ENCODE results near the gene CMTM4. TPM values are rescaled to one million over a fixed set of nuclear protein-coding genes. Genes with fewer than 3 reads are reported as not detected.

Gene CMTM4
- 14.8 and 16.7 TPM in 2 replicates for polyA plus RNA-seq (2014; cell fraction: cytosol; rRNA removed)
- polyA plus RNA-seq (2014; cell fraction: nucleus; rRNA removed), result 14.9 and 19.3 TPM in 2 replicates

- DNase-seq (ENCODE audit: low spot score), result peak; percentile 69
Measured at GRCh38 chr16:66696669-66697630, at the start of gene CMTM4. TSS of gene CMTM4 (minus strand) at chr16:66696743. CDS start at chr16:66696525, 218 bp downstream.

- DNase-seq (ENCODE audit: low spot score), result no peak
Measured at GRCh38 chr16:66746048-66746447, 49.5 kb upstream of the CMTM4 start.

- DNase-seq (ENCODE audit: low spot score), result no peak
Measured at GRCh38 chr16:66741950-66742808, 45.6 kb upstream of the CMTM4 start.

GRCh38 chr16:66741169-66741900 is 44.8 kb upstream of the CMTM4 start:
- no peak for DNase-seq (ENCODE audit: low spot score)

GRCh38 chr16:66740533-66740932 is 44.0 kb upstream of the CMTM4 start:
- DNase-seq (ENCODE audit: low spot score), result no peak

- DNase-seq (ENCODE audit: low spot score), result peak; percentile 42
Measured at GRCh38 chr16:66740010-66740409, 43.5 kb upstream of the CMTM4 start.

- DNase-seq (ENCODE audit: low spot score), result no peak
Measured at GRCh38 chr16:66735891-66736290, 39.3 kb upstream of the CMTM4 start.

DNA sequence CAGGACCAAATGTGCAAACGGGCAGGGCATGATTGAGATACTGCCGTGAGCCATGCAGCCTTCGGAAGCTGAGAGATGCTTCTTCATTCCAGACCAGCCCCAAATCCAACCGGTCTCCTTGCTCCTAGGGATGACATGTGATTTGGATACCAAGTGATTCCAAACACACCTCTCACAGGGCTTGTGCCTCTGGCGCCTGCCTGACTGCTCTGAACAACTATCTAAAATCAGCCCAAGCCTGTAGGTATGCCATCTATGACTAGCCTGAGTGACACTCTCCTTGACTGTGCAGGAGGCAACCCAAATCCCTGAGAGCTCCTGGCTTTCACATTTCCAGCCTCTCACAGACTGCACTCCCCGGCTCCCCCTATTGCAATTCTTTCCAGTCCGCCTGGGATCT is 34.6 kb upstream of the CMTM4 start:
- DNase-seq (ENCODE audit: low spot score), result no peak

- no peak for DNase-seq (ENCODE audit: low spot score)
Measured at GRCh38 chr16:66728804-66729203, 32.3 kb upstream of the CMTM4 start.

DNA sequence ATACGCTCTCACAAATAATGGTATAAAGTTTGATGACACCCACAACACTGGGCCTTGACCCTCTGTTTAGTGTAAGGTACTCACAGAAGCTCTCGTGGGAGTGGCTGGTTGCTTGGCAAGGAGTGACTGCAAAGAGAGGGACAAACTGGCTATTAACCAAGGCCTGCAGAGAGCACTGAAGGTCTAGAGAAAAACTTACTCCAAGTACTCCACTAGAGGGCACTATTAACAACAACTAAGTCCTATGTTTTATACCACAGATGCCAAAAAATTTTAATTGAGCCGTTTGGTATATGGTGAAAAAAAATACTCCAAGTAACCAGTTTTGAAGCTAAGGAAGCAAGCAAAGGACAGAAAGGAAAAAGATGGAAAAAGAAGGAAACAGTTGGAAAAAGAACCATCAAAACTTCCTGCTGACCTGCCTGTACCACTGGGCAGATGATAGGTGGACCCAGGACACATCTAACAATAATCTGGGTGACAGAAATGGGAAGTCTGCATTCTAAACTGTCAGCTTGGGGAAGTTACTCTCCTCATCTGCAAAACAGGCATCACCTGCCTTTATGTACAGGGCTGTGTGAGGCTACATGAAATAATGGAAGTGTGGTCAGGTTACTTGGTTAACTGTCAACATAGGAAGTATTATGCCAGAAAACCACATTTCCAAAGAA is 31.7 kb upstream of the CMTM4 start:
- peak; percentile 45 for DNase-seq (ENCODE audit: low spot score)

DNA sequence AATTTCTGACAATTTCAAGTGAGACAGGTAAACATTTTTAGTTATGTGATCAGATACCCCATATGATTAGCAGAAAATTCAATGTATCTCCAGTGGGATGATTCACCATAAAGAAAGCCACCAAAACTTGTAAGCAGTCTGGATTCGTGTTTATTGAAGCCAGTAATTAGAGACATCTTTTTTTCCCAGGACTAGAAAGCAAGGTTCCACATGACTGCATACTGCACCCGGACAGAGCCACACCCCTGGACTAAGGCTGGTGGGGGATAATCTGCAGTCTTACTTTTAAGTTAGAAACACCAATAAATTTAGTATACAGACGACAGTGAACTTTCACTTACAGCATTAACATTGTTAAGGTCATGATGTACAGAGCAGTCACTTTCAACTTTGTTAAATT is 24.2 kb upstream of the CMTM4 start:
- no peak for DNase-seq (ENCODE audit: low spot score)

DNA sequence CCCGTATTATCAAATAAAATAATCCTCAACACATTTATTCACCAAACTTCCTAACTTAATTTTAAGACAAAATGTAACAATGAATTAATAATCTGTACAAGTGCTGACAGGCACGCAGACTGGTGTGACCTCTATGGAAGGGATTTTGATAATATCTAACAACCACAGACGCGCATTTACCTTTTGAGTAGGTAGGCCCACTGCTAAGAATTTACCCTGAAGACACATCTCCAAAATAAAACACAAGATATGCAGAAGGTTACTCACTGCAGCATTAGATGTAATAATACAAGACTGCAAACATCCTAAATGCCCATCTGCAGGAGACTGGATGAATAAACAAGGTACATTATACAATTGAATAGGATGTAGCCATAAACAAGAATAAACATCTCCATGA is 22.7 kb upstream of the CMTM4 start:
- no peak for DNase-seq (ENCODE audit: low spot score)

DNA sequence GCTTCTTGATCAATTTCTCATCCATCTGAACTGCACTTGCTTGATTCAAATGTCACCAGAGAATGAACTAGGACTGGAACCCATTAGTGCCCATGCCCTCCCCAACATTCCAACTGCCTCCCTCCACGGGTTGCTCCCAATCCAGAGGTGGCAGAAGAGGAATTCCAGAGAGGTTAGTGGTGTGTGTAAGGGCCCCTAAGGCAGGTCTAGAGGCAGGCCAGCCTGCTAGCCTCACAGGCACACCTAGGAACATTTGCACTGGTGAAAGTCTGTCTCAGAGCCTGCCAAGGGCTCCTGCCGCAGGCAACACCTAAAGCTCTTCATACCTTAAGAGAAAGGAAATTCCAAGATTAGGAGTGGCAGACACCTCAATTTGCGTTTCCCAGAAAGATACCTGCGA is 21.2 kb upstream of the CMTM4 start:
- DNase-seq (ENCODE audit: low spot score), result no peak

- DNase-seq (ENCODE audit: low spot score), result peak; percentile 29
Measured at GRCh38 chr16:66717112-66717675, 20.7 kb upstream of the CMTM4 start.

DNA sequence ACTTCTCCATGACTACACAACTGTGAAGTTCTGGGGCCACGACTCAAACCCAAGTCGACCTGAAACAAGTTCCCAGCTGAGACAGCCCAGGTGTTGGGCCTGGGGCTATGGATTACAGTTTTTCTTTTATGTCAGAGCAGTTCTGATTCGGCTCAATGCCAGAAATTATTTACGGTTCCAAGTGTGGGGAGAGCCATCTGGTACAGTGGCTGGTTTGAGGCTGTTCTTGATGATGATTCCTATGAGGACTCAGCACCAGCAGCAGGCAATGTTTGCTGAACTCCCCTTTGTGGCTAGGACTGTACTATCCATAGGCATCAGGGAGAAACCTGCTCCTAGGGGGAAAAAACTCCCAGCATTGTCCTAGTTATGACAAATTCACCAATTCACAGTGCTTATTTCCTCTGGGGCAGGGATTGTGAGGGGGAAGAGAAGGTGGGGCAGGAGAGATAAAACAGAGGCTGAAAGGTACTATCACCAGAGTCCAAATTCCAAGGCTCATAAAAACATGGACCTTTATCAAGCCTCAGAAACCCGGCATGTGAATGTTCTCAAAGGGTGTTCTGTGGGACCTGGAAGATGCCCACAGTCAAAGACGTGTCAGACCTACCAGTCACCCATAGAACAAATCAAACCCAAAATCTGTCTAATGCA is 18.2 kb upstream of the CMTM4 start:
- no peak for DNase-seq (ENCODE audit: low spot score)

DNA sequence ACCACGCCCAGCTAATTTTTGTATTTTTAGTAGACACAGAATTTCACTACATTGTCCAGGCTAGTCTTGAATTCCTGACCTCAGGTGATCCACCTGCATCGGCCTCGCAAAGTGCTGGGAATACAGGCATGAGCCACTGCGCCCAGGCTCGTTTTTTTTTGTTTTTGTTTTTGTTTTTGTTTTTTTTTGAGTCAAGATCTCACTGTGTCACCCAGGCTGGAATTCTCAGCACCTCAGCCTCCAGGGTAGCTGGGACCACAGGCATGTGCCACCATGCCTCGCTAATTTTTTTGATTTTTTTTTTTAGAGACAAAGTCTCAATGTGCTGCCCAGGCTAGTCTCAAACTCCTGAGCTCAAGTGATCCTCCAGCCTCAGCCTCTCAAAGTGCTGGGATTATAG is 17.5 kb upstream of the CMTM4 start:
- DNase-seq (ENCODE audit: low spot score), result no peak

DNA sequence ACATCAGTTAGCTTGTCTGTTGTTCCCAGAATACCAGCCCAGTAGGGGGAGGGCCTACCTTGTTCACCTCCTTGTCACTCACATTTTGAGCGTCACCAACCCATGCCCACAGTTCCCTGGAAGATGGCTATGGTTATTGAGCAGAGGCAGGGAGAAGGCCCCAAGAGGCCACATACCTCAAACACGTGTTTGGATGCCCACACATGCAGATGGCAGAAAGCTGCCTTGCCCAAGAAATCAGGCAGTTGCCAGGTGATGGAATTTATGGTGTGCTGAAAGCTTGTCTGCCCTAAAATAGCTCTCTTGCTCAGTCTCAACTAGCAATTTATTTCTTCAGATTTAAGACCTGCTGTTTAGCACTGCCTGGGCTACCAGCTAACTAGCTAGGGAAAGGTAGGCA is 16.5 kb upstream of the CMTM4 start:
- DNase-seq (ENCODE audit: low spot score), result no peak

DNA sequence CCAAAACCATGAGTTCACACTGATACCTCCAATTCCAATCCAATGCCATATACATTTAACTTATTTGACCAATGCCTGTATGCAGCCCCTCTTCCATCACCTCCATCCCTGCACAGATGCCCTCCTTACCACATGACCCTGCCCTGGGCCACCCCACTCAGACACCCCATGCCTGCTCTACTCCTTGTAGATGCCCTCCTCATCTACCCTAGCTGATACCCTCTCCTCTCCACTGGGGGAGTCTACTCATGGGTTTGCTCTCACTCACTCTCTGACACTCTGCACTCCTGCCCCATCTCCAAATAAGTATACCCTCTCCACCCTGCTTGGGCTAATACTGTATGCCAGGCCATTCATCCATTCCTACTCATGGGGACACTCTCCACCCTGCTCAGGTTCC is 16.0 kb upstream of the CMTM4 start:
- DNase-seq (ENCODE audit: low spot score), result no peak

DNA sequence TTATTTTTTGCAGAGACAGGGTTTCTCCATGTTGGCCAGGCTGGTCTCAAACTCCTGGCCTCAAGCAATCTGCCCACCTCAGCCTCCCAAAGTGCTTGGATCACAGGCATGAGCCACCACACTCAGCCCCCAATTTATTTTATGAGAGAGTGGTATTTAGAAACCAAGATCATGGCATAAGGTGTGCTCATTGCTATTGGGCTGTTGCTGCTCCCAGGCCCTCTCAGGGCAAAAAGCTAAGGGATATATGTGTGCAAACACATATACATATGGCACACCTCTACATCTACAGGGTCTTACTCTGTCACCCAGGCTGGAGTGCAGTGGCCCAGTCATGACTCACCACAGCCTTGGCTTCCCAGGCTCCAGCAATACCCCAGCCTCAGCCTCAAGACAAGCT is 15.0 kb upstream of the CMTM4 start:
- DNase-seq (ENCODE audit: low spot score), result no peak

GRCh38 chr16:66706506-66706880 is 9.9 kb upstream of the CMTM4 start:
- DNase-seq (ENCODE audit: low spot score), result no peak

Data from SK-N-DZ (cell line).